ENCODE results near the gene EIF2S2.

DNA sequence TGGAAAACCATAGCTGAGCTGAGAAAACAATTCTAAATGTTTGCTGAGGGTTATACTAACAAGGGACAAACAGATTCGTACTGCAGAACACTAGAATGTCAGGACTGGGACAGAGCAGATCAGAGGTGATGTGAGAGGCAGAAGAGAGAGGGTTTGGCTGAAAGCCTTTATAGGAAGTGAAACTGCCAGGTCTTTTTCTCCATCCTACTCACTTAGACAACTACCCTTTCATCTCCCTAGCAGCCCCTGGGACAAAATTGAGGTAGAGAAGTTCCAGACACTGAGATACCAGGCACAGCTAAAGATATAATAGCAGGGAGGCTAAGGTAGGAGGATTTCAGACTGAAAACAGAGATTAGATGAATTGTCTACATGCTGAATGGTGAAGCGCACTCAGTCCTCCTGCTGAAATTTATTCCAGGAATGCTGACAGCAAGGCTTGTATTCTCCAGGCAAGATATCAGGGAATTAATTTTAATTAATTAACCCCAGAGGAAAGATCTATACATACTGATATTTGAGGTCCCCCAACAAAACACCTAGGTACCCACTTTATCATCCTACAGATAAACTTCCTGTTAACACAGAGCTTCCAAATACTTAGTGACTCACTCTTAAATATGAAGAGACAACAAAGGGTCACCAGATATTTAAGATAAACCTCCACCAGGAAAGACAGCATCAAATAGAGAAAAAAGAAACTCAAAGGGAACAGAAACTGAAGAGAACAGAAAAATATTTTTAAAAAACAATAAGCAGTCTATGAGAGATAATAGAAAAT is 12.6 kb upstream of the EIF2S2 start:
- TF ChIP-seq EZH2 (IDR thresholded peaks at IDR 0.05; ENCODE audit: low read length, missing control alignments) = no peak
- TF ChIP-seq, protein P1, sequence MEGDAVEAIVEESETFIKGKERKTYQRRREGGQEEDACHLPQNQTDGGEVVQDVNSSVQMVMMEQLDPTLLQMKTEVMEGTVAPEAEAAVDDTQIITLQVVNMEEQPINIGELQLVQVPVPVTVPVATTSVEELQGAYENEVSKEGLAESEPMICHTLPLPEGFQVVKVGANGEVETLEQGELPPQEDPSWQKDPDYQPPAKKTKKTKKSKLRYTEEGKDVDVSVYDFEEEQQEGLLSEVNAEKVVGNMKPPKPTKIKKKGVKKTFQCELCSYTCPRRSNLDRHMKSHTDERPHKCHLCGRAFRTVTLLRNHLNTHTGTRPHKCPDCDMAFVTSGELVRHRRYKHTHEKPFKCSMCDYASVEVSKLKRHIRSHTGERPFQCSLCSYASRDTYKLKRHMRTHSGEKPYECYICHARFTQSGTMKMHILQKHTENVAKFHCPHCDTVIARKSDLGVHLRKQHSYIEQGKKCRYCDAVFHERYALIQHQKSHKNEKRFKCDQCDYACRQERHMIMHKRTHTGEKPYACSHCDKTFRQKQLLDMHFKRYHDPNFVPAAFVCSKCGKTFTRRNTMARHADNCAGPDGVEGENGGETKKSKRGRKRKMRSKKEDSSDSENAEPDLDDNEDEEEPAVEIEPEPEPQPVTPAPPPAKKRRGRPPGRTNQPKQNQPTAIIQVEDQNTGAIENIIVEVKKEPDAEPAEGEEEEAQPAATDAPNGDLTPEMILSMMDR (conservative IDR thresholded peaks at IDR 0.05 in 1 of 2, IDR thresholded peaks at IDR 0.05 in 1 of 2; ENCODE audit: low read depth in 1 of 2, low read length in 2 of 2) = no peak
